A673 (cell line): ENCODE data around the gene DOCK10.

Experiments
- EZH2 ChIP-seq: fragments of 200-600 bp; sonication (generic); IDR thresholded peaks from 2 replicates; pipeline ENCODE4 v1.6.1; 2017; ENCODE audit warnings: borderline replicate concordance, low read depth, mild to moderate bottlenecking, mixed read lengths, antibody characterized with exemption, low read length; ENCODE audit not compliant: poor library complexity, severe bottlenecking
- TF ChIP-seq, protein P1 (sequence below): fragments of 300-800, 200-600 bp; sonication (generic); conservative IDR thresholded peaks from 2 replicates; pipeline ENCODE4 v1.5.1; 2017; ENCODE audit warnings: low read depth, mild to moderate bottlenecking, antibody characterized with exemption, low read length, moderate library complexity, mixed read lengths

DNA sequence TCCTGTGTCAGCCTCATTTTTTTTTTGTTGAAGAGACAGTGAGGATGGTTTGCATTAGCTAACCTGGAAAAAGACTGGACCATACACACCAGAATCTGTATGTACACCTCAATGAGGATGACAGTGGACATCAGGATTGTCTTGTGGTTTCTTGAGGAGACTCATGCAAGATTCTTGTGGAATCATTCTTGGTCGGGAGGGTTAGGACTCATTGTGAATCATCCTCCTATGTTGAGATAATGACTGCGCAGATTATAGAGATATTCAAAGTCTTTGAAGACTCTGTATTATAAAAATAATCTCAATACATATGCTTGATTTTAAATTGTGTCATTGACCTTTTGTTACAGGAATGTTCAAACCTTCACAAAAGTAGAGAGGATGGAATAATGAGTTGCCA is 49.1 kb upstream of the DOCK10 start:
- TF ChIP-seq EZH2 = no peak
- TF ChIP-seq, protein P1, sequence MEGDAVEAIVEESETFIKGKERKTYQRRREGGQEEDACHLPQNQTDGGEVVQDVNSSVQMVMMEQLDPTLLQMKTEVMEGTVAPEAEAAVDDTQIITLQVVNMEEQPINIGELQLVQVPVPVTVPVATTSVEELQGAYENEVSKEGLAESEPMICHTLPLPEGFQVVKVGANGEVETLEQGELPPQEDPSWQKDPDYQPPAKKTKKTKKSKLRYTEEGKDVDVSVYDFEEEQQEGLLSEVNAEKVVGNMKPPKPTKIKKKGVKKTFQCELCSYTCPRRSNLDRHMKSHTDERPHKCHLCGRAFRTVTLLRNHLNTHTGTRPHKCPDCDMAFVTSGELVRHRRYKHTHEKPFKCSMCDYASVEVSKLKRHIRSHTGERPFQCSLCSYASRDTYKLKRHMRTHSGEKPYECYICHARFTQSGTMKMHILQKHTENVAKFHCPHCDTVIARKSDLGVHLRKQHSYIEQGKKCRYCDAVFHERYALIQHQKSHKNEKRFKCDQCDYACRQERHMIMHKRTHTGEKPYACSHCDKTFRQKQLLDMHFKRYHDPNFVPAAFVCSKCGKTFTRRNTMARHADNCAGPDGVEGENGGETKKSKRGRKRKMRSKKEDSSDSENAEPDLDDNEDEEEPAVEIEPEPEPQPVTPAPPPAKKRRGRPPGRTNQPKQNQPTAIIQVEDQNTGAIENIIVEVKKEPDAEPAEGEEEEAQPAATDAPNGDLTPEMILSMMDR = no peak
